Left lung (tissue), 10 donors: ENCODE results near the gene DEPDC5. TPM values are rescaled to one million over a fixed set of nuclear protein-coding genes. Genes with fewer than 3 reads are reported as not detected.

Experiments used
- ATAC-seq: fragments of 200-7000 bp; cut with Tn5 transposase; one replicate; pipeline ENCODE4 v1.9.1; 2020; ENCODE audit warnings: moderate library complexity
- DNase-seq, 4 donors: peaks; one replicate each; pipeline ENCODE4 v3.0.0-alpha.2; 2013 to 2020
- H3K27ac ChIP-seq, 2 donors: fragments of 200-600 bp; sonication (generic) in 1 of 2; one replicate each; pipeline versions ENCODE4 v1.5.0 to v1.8.0; 2020 to 2021
- H3K27me3 ChIP-seq, 2 donors: fragments of 200-600 bp; sonication (generic) in 1 of 2; one replicate each; pipeline versions ENCODE4 v1.5.0 to v1.8.0; 2020 to 2021
- H3K36me3 ChIP-seq, 2 donors: fragments of 200-600 bp; sonication (generic) in 1 of 2; one replicate each; pipeline versions ENCODE4 v1.5.0 to v1.8.0; 2020 to 2021
- H3K4me1 ChIP-seq, 2 donors: fragments of 200-600 bp; one replicate each; pipeline ENCODE4 v1.8.0; 2021
- H3K4me3 ChIP-seq, 2 donors: fragments of 200-600 bp; sonication (generic) in 1 of 2; one replicate each; pipeline versions ENCODE4 v1.5.0 to v1.8.0; 2020 to 2021; ENCODE audit warnings: mild to moderate bottlenecking in 1 of 2
- H3K9me3 ChIP-seq, 2 donors: fragments of 200-600 bp; sonication (generic) in 1 of 2; one replicate each; pipeline versions ENCODE4 v1.5.0 to v1.8.0; 2020 to 2021
- intact Hi-C, 2 donors: fragments of 100-400 bp; cut with DNase I; formaldehyde crosslinking; loops; one replicate each; pipeline versions ENCODE4 v1.11.2 to v1.14.2; 2022
- polyA plus RNA-seq, 6 donors: library from polyadenylated mRNA; unstranded; fragments of 120-200 nt; gene quantifications; one replicate each; pipeline ENCODE4 v1.2.1, GENCODE V29; 2013; ENCODE audit not compliant: insufficient read length in 6 of 6
- total RNA-seq, 2 donors: library from RNA; stranded (reverse); fragmentation: NEBNext Ultra II Directional; extraction: Animal tissue kit (Norgen Biotek cat#: 25700); gene quantifications; one replicate each; pipeline ENCODE4 v1.2.1, GENCODE V29; 2021
- TF ChIP-seq, protein P1 (sequence below), 2 donors: fragments of 200-600 bp; sonication (generic) in 1 of 2; IDR thresholded peaks; one replicate each; pipeline versions ENCODE4 v1.5.0 to v1.8.0; 2021; ENCODE audit warnings: antibody characterized with exemption in 2 of 2
- donor health status: DM: no; HTN: yes; CAD: no.
- donor health status: DM: no; HTN: no; CAD: no.

Gene DEPDC5
- total and polyA plus RNA-seq, 8 donors = 14.9 to 31.1 (median 18.0) TPM

DNA sequence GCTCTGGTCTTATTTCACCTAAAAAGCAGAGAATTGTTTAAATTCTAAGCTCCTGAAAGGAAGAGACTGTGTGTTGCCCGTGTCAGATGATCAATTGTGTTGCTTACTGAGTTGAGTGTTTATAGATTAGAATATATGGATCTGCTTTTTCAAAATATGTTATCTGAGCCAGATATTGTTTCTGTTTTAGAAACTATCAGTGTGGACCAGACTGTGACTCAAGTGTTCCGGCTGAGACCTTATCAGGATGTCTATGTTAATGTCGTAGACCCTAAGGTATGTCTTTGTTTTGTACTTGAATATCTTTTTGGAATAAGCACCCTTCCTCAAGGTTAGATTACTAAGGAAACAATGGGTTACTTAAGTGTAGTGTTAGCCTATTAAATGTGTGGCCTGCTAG, 11.0 kb downstream of the DEPDC5 start:
- H3K4me3 ChIP-seq = no peak overlapping the region
- H3K27ac ChIP-seq = no peak overlapping the region
- peaks cover 0 to 100% of the 10 kb centered on the region in 2 donors for H3K36me3 ChIP-seq
- no peak for DNase-seq
- no peaks in the 10 kb centered on the region for H3K9me3 ChIP-seq
- ATAC-seq = no peak
- no peaks in the 10 kb centered on the region for H3K4me1 ChIP-seq
- intact Hi-C loops = no loop called here
- TF ChIP-seq, protein P1, sequence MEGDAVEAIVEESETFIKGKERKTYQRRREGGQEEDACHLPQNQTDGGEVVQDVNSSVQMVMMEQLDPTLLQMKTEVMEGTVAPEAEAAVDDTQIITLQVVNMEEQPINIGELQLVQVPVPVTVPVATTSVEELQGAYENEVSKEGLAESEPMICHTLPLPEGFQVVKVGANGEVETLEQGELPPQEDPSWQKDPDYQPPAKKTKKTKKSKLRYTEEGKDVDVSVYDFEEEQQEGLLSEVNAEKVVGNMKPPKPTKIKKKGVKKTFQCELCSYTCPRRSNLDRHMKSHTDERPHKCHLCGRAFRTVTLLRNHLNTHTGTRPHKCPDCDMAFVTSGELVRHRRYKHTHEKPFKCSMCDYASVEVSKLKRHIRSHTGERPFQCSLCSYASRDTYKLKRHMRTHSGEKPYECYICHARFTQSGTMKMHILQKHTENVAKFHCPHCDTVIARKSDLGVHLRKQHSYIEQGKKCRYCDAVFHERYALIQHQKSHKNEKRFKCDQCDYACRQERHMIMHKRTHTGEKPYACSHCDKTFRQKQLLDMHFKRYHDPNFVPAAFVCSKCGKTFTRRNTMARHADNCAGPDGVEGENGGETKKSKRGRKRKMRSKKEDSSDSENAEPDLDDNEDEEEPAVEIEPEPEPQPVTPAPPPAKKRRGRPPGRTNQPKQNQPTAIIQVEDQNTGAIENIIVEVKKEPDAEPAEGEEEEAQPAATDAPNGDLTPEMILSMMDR (IDR thresholded peaks at IDR 0.05) = no peak
- no peaks in the 10 kb centered on the region for H3K27me3 ChIP-seq

GRCh38 chr22:31768422-31769059, 14.7 kb downstream of the DEPDC5 start:
- H3K36me3 ChIP-seq = peaks cover 0 to 98% of the 10 kb centered on the region in 2 donors
- TF ChIP-seq, protein P1 (IDR thresholded peaks at IDR 0.05) = no peak
- no peak overlapping the region for H3K27ac ChIP-seq

GRCh38 chr22:31773416-31773815, 19.6 kb downstream of the DEPDC5 start:
- Histone ChIP-seq H3K27ac (no peak overlapping the region), H3K4me1 (no peaks in the 10 kb centered on the region), H3K9me3 (no peaks in the 10 kb centered on the region), H3K4me3 (no peak overlapping the region), H3K36me3 (peaks cover 0 to 98% of the 10 kb centered on the region in 2 donors), H3K27me3 (no peaks in the 10 kb centered on the region)
- TF ChIP-seq, protein P1 (IDR thresholded peaks at IDR 0.05) = no peak
- intact Hi-C loops = no loop called here
- no peak for DNase-seq
- ATAC-seq = no peak

More at GRCh38 chr22:31768422-31769059, 14.7 kb downstream of the DEPDC5 start:
- no peak for ATAC-seq
- no peaks in the 10 kb centered on the region for H3K9me3 ChIP-seq
- DNase-seq = no peak
- no peaks in the 10 kb centered on the region for H3K4me1 ChIP-seq
- H3K4me3 ChIP-seq = no peak overlapping the region
- intact Hi-C loops = no loop called here
- H3K27me3 ChIP-seq = no peaks in the 10 kb centered on the region

DNA sequence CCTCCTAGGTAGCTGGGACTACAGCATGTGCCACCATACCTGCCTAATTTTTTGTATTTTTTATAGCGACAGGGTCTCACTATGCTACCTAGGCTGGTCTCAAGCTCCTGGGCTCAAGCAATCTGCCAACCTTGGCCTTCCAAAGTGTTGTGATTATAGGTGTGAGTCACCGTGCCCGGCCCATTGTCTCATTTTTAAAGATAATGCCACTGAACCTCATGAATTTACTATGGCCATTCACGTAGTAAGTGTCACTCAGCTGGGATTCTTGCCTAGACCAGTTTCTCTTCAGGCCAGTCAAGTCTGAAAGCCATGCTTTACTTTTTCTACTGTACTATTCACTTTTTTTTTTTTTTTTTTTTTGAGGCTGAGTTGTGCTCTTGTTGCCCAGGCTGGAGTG, 22.4 kb downstream of the DEPDC5 start:
- no peaks in the 10 kb centered on the region for H3K9me3 ChIP-seq
- no peak for ATAC-seq
- TF ChIP-seq, protein P1 (IDR thresholded peaks at IDR 0.05) = no peak
- H3K27ac ChIP-seq = no peak overlapping the region
- peaks cover 0 to 94% of the 10 kb centered on the region in 2 donors for H3K36me3 ChIP-seq
- no peaks in the 10 kb centered on the region for H3K4me1 ChIP-seq
- intact Hi-C loops = no loop called here
- H3K4me3 ChIP-seq = no peak overlapping the region
- DNase-seq = no peak
- H3K27me3 ChIP-seq = no peaks in the 10 kb centered on the region

GRCh38 chr22:31789803-31790202, 36.0 kb downstream of the DEPDC5 start:
- Histone ChIP-seq H3K9me3 (no peaks in the 10 kb centered on the region), H3K4me3 (no peak overlapping the region), H3K4me1 (peaks cover 0 to 4% of the 10 kb centered on the region in 2 donors), H3K27me3 (no peaks in the 10 kb centered on the region), H3K27ac (no peak overlapping the region), H3K36me3 (peaks cover 0 to 63% of the 10 kb centered on the region in 2 donors)
- TF ChIP-seq, protein P1 (IDR thresholded peaks at IDR 0.05) = no peak
- intact Hi-C loops = no loop called here
- no peak for DNase-seq
- ATAC-seq = no peak
